Activated T-helper 17 cell treated with anti-CD3 and anti-CD28 coated beads, Interleukin-2, amount 50 U/mL, for 72 hours (primary cell): Measurements from ENCODE around the gene LYVE1. TPM values are rescaled to one million over a fixed set of nuclear protein-coding genes. Genes with fewer than 3 reads are reported as not detected.
A peak's percentile ranks its signal among the peaks of the same experiment; 100 is the strongest.

Source experiments
- ATAC-seq: fragments of 150-1000 bp; cut with Tn5 transposase; replicated peaks from 2 replicates; pipeline ENCODE4 v1.10.0; 2021; ENCODE audit warnings: mild to moderate bottlenecking, moderate library complexity
- H3K27ac Mint-ChIP-seq: one replicate; pipeline ENCODE4 v1.8.0; 2022; ENCODE audit warnings: mixed read lengths
- H3K27me3 Mint-ChIP-seq: one replicate; pipeline ENCODE4 v1.8.0; 2022; ENCODE audit warnings: mixed read lengths
- H3K36me3 Mint-ChIP-seq: one replicate; pipeline ENCODE4 v1.8.0; 2022; ENCODE audit warnings: low read depth, mild to moderate bottlenecking, mixed read lengths
- H3K4me1 Mint-ChIP-seq: one replicate; pipeline ENCODE4 v1.8.0; 2022; ENCODE audit warnings: mixed read lengths
- H3K4me3 Mint-ChIP-seq: one replicate; pipeline ENCODE4 v1.8.0; 2022; ENCODE audit warnings: mild to moderate bottlenecking, mixed read lengths
- H3K9me3 Mint-ChIP-seq: one replicate; pipeline ENCODE4 v1.8.0; 2022; ENCODE audit warnings: mixed read lengths
- total RNA-seq, 2 donors: library from RNA; stranded (reverse); gene quantifications; one replicate each; pipeline ENCODE4 v1.2.3, GENCODE V29; 2022

The LYVE1 gene
- total RNA-seq, 2 donors from 2014 or later: not detected

- ATAC-seq: no peak
- Mint-ChIP-seq H3K27me3 (peaks cover 23% of the 10 kb centered on the region), H3K27ac (no peak overlapping the region), H3K4me3 (no peak overlapping the region), H3K36me3 (no peaks in the 10 kb centered on the region), H3K9me3 (no peaks in the 10 kb centered on the region), H3K4me1 (no peaks in the 10 kb centered on the region)
These were observed 12.2 kb upstream of the LYVE1 start for GRCh38 chr11:10580623-10581022.

DNA sequence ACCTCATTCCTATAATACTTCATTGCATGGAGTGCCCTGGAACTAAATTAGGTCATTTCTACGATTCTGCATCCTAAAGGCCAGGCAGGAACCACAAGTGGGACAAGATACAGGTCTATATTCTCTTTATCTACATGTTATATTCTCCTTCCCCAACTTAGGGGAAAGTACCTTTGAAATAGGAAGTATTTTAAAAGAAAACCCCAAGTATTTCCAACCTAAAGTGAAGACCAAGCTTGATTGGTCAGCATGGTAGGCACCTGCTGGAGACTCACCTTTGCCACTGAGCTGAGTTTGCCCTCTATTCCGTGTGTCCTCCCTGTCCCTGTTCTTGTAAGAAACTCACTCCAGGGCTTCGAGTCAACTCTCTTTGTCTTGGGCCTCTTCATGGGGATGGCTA, 11.2 kb upstream of the LYVE1 start:
- no peak for ATAC-seq
- Mint-ChIP-seq H3K27me3 (peaks cover 23% of the 10 kb centered on the region), H3K4me1 (no peaks in the 10 kb centered on the region), H3K27ac (no peak overlapping the region), H3K9me3 (no peaks in the 10 kb centered on the region), H3K4me3 (no peak overlapping the region), H3K36me3 (no peaks in the 10 kb centered on the region)

DNA sequence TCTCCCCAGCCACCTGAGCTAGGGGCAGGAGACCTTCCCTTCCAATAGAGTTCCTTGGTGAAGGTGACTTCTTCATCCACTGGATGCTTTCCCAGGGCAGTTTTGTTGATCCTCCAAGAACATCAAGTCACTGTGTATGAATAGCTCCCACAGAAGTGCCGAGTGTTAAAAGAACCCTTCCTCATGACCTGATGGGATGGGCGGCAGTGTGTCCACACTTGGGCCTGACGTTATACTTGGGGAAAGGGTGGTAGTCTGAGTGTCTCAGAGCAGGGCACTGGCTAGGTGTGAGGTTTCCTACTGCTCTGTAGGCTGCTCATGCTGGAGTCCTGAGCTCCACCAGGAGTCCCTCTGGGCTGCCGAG, 7.6 kb upstream of the LYVE1 start:
- ATAC-seq: no peak
- Mint-ChIP-seq H3K27ac (no peak overlapping the region), H3K27me3 (peaks cover 18% of the 10 kb centered on the region), H3K4me1 (no peaks in the 10 kb centered on the region), H3K36me3 (no peaks in the 10 kb centered on the region), H3K4me3 (no peak overlapping the region), H3K9me3 (no peaks in the 10 kb centered on the region)

DNA sequence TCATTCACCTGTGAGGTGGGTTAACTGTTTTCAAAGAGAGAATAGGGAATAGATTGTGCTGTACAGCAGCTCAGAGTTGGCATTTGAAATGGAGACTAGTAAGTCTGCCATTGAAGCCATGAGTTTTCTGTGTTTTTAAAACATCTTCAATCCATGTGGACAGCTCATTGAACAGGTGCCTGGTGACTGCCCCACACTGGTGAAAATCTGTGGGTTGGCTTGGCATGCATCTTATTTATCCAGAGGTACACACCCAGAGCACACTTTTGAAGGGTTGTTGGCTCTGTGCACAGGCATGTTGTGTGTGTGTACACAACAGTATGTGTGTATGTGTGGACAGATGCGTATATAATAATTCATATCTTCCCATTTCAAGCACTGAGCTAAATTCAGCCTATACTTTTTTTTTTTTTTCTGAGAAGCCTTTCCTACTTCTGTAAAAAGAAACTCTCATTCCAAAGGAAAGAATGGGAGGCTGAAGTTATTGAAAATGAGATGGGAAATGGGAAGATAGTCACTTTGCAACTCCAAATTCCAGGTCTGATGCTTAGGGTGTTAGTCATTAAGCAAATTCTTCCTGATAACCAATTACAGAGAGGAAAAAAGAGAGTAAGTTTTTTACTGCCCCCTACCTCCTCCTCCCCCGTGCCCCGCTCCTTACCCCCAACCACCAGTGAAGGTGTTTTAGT, 7.0 kb upstream of the LYVE1 start:
- H3K27me3 Mint-ChIP-seq: peaks cover 18% of the 10 kb centered on the region

GRCh38 chr11:10573556-10573955, 5.1 kb upstream of the LYVE1 start:
- Mint-ChIP-seq H3K27me3 (peaks cover 18% of the 10 kb centered on the region), H3K4me3 (no peak overlapping the region), H3K27ac (no peak overlapping the region), H3K36me3 (no peaks in the 10 kb centered on the region), H3K9me3 (no peaks in the 10 kb centered on the region), H3K4me1 (no peaks in the 10 kb centered on the region)
- no peak for ATAC-seq

More for the DNA sequence above, 7.0 kb upstream of the LYVE1 start:
- Mint-ChIP-seq H3K4me1 (no peaks in the 10 kb centered on the region), H3K4me3 (no peak overlapping the region), H3K36me3 (no peaks in the 10 kb centered on the region), H3K9me3 (no peaks in the 10 kb centered on the region), H3K27ac (no peak overlapping the region)
- ATAC-seq: no peak

- H3K27me3 Mint-ChIP-seq: peaks cover 18% of the 10 kb centered on the region
- H3K9me3 Mint-ChIP-seq: no peaks in the 10 kb centered on the region
- no peaks in the 10 kb centered on the region for H3K4me1 Mint-ChIP-seq
- no peaks in the 10 kb centered on the region for H3K36me3 Mint-ChIP-seq
- ATAC-seq: no peak
- no peak overlapping the region for H3K27ac Mint-ChIP-seq
- no peak overlapping the region for H3K4me3 Mint-ChIP-seq
These were observed 4.6 kb upstream of the LYVE1 start for GRCh38 chr11:10573028-10573427.

- ATAC-seq: no peak
- peaks cover 17% of the 10 kb centered on the region for H3K27me3 Mint-ChIP-seq
These were observed 4.1 kb upstream of the LYVE1 start for GRCh38 chr11:10572533-10572932.

GRCh38 chr11:10567446-10567845, 1.0 kb downstream of the LYVE1 start:
- H3K27ac Mint-ChIP-seq: no peak overlapping the region
- no peaks in the 10 kb centered on the region for H3K36me3 Mint-ChIP-seq
- H3K4me1 Mint-ChIP-seq: no peaks in the 10 kb centered on the region
- no peak for ATAC-seq
- H3K4me3 Mint-ChIP-seq: no peak overlapping the region
- no peaks in the 10 kb centered on the region for H3K9me3 Mint-ChIP-seq
- peaks cover 9% of the 10 kb centered on the region for H3K27me3 Mint-ChIP-seq

More at GRCh38 chr11:10572533-10572932, 4.1 kb upstream of the LYVE1 start:
- Mint-ChIP-seq H3K36me3 (no peaks in the 10 kb centered on the region), H3K27ac (no peak overlapping the region), H3K4me1 (no peaks in the 10 kb centered on the region), H3K4me3 (no peak overlapping the region), H3K9me3 (no peaks in the 10 kb centered on the region)

DNA sequence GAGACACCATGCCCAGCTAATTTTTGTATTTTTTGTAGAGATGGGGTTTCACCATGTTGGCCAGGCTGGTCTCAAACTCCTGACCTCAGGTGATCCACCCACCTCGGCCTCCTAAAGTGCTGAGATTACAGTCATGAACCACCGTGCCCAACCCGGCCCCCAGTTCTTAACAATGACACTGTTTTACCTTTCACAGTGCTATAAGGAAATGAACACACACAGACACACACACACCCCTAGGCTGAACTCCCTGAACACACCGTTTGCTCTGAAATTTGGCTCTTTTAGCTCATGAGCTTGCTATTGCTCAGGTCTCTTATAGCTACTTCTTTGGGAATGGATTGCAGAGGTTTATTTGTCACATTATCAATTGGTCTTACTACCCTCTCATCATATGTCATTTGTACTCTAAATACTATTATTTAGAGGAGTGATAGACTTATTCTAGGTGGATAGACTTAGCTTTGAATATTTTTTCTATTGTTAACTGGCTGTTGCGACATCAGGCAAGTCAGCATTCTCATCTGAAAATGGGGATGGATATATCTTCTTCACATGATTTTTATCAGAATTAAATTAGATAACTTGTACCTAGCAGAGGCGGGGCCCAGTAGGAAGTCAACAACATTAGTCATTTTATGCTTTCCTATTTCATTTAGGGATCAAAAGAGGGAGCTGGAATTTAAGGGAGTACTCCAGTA, 2.1 kb downstream of the LYVE1 start:
- Mint-ChIP-seq H3K4me1 (no peaks in the 10 kb centered on the region), H3K4me3 (no peak overlapping the region), H3K27ac (no peak overlapping the region), H3K27me3 (peaks cover 6% of the 10 kb centered on the region), H3K9me3 (no peaks in the 10 kb centered on the region), H3K36me3 (no peaks in the 10 kb centered on the region)
- ATAC-seq: no peak

GRCh38 chr11:10565493-10565892, 3.0 kb downstream of the LYVE1 start:
- no peaks in the 10 kb centered on the region for H3K4me1 Mint-ChIP-seq
- no peak overlapping the region for H3K27ac Mint-ChIP-seq
- H3K4me3 Mint-ChIP-seq: no peak overlapping the region
- peaks cover 5% of the 10 kb centered on the region for H3K27me3 Mint-ChIP-seq
- ATAC-seq: no peak
- H3K9me3 Mint-ChIP-seq: no peaks in the 10 kb centered on the region
- H3K36me3 Mint-ChIP-seq: no peaks in the 10 kb centered on the region

DNA sequence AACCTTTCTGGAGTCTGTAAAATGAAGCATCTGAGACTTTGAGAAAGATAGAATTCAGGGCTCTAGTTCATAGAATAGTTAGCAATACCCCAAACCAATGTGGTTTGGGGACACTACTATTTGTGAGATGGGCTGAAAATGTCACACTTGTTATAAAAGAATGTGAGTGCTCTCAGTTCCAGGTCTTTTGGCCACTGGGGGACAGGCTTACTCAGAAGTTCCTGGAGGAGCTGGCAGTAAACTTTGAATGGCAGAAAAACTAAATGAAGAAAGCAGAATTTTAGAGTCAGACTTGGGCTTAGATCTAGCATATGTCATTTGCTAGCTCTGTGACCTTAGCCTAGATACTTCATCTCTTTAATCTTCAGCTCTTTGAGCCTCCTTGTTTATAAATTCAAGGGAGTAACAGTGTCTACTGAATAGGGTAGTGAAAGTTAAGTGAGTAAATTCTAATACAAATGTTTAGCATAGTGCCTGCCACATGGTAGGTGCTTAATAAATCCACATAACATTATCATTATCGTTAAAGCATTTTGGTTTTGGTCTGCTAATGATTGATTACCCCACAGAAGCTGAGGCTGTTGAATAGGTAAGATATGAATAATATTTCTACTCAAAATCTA, 3.7 kb downstream of the LYVE1 start:
- H3K27ac Mint-ChIP-seq: no peak overlapping the region
- no peaks in the 10 kb centered on the region for H3K9me3 Mint-ChIP-seq
- no peaks in the 10 kb centered on the region for H3K4me1 Mint-ChIP-seq
- H3K27me3 Mint-ChIP-seq: peaks cover 5% of the 10 kb centered on the region
- no peak for ATAC-seq
- no peak overlapping the region for H3K4me3 Mint-ChIP-seq
- no peaks in the 10 kb centered on the region for H3K36me3 Mint-ChIP-seq

GRCh38 chr11:10564030-10564429, 4.4 kb downstream of the LYVE1 start:
- H3K36me3 Mint-ChIP-seq: no peaks in the 10 kb centered on the region
- ATAC-seq: no peak
- no peak overlapping the region for H3K27ac Mint-ChIP-seq
- peaks cover 7% of the 10 kb centered on the region for H3K27me3 Mint-ChIP-seq
- H3K4me1 Mint-ChIP-seq: no peaks in the 10 kb centered on the region
- H3K4me3 Mint-ChIP-seq: no peak overlapping the region
- H3K9me3 Mint-ChIP-seq: no peaks in the 10 kb centered on the region

DNA sequence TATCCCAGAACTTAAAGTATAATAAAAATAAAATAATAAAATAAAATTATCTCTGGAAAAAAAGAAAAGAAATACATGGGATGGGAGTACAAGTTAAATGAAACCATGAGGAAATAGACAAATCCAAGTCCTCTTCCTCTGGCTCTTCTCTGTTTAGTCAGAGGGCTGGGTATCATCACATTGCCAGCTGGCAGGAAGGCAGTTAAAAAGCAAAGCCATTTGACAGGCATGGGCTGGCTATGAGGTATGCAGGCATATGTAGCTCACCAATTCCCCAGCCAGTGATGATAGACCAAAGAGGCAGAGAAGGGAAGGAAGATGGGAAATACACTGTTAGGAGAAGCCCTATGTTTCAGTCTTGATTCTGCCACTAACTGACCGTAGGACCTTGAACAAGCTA, 6.5 kb downstream of the LYVE1 start:
- Mint-ChIP-seq H3K27me3 (peaks cover 8% of the 10 kb centered on the region), H3K4me1 (no peaks in the 10 kb centered on the region), H3K9me3 (no peaks in the 10 kb centered on the region), H3K27ac (no peak overlapping the region), H3K36me3 (no peaks in the 10 kb centered on the region), H3K4me3 (no peak overlapping the region)
- no peak for ATAC-seq

DNA sequence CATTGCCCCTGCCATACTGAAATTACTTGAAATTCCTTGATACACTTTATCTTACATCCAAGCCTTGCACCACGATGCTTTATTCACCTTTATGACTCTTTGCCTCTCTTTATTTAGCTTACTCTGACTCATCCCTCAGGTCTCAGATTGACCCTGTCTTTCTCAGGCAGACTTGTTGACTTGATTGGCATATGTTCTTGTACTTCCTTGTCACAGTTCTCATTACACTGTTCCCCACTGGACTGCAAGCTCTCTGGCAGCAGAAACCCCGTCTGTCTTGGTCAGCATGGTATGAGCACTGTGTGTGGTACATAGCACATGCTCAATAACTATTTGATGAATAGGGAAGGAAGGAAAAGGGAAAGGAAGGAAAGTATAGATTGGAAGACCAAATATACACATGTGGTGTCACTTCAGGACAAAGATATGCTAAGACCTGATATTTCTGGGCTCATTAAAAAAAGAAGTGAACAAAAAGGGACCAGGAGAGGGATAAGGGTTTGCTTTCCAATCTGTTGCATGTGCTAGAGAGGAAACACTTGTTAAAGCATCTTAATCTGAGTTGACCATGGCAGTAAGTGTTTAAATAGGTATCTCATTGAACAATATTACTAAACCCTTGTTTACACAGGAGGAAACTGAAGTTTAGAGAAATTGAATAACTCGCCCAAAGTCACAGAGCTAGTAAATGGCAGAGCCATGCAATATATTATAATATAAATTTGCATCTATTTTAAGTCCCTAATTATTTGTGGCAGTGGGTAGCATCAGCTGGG, 7.2 kb downstream of the LYVE1 start:
- ATAC-seq: peak; percentile 28
- no peaks in the 10 kb centered on the region for H3K9me3 Mint-ChIP-seq
- H3K27ac Mint-ChIP-seq: no peak overlapping the region
- no peak overlapping the region for H3K4me3 Mint-ChIP-seq
- H3K27me3 Mint-ChIP-seq: peaks cover 8% of the 10 kb centered on the region
- no peaks in the 10 kb centered on the region for H3K36me3 Mint-ChIP-seq
- H3K4me1 Mint-ChIP-seq: no peaks in the 10 kb centered on the region
